ENCODE results near the gene RAB1B. TPM values are rescaled to one million over a fixed set of nuclear protein-coding genes. Genes with fewer than 3 reads are reported as not detected.
A peak's percentile ranks its signal among the peaks of the same experiment; 100 is the strongest.
"Not testable (repeated sequence)": the region's sequence is repeated elsewhere in the genome, so short reads cannot be mapped to it uniquely, and the experiment has no call there.

Gene RAB1B
- total RNA-seq, 4 donors from 2014 or later: 97.2 to 163 (median 132) TPM

GRCh38 chr11:66247801-66248200 is 20.6 kb upstream of the RAB1B start:
- Histone ChIP-seq H3K27ac (replicated peaks in 1 of 4) (no peak overlapping the region), H3K36me3 (peaks cover 0 to 56% (median 34%) of the 10 kb centered on the region in 4 donors), H3K4me1 (no peaks in the 10 kb centered on the region), H3K27me3 (no peaks in the 10 kb centered on the region), H3K9me3 (no peaks in the 10 kb centered on the region), H3K4me3 (no peak overlapping the region)
- 62% methylated on average over 3 of the region's 3 CpGs for WGBS
- DNase-seq (ENCODE audit: extremely low spot score): no peak
- intact Hi-C loops (cut with DNase I): no loop called here
- no peak for TF ChIP-seq CTCF (IDR thresholded peaks at IDR 0.05)
- TF ChIP-seq POLR2AphosphoS5 (IDR thresholded peaks at IDR 0.05): no peak

- Histone ChIP-seq H3K4me1 (no peaks in the 10 kb centered on the region), H3K9me3 (no peaks in the 10 kb centered on the region), H3K27me3 (no peaks in the 10 kb centered on the region), H3K4me3 (no peak overlapping the region), H3K36me3 (peaks cover 0 to 45% (median 23%) of the 10 kb centered on the region in 4 donors), H3K27ac (replicated peaks in 1 of 4) (no peak overlapping the region)
- intact Hi-C loops (cut with DNase I): no loop called here
- no peak for DNase-seq (ENCODE audit: extremely low spot score)
- TF ChIP-seq POLR2A (IDR thresholded peaks at IDR 0.05; ENCODE audit: low read depth): no peak
- TF ChIP-seq POLR2AphosphoS5 (IDR thresholded peaks at IDR 0.05): no peak
- TF ChIP-seq CTCF (IDR thresholded peaks at IDR 0.05): no peak
- no peak for TF ChIP-seq EP300 (IDR thresholded peaks at IDR 0.05)
- 86% methylated on average over 5 of the region's 6 CpGs for WGBS
These were observed 19.5 kb upstream of the RAB1B start for GRCh38 chr11:66248903-66249302.

GRCh38 chr11:66251809-66252208 is 16.6 kb upstream of the RAB1B start:
- 67% methylated on average over 7 of the region's 7 CpGs for WGBS
- no peak overlapping the region for H3K4me3 ChIP-seq
- TF ChIP-seq POLR2A (IDR thresholded peaks at IDR 0.05; ENCODE audit: low read depth) (no peak), CTCF (IDR thresholded peaks at IDR 0.05) (no peak), POLR2AphosphoS5 (IDR thresholded peaks at IDR 0.05) (no peak), EP300 (IDR thresholded peaks at IDR 0.05) (no peak)
- H3K9me3 ChIP-seq: no peaks in the 10 kb centered on the region
- no peaks in the 10 kb centered on the region for H3K27me3 ChIP-seq
- intact Hi-C loops (cut with DNase I): no loop called here
- no peak overlapping the region for H3K27ac ChIP-seq (replicated peaks in 1 of 4)
- no peak for DNase-seq (ENCODE audit: extremely low spot score)
- peaks cover 2 to 6% (median 5%) of the 10 kb centered on the region in 4 donors for H3K4me1 ChIP-seq
- peaks cover 0 to 23% (median 5%) of the 10 kb centered on the region in 4 donors for H3K36me3 ChIP-seq

- 83% methylated on average over 6 of the region's 6 CpGs for WGBS
- Histone ChIP-seq H3K36me3 (peaks cover 0 to 18% (median 5%) of the 10 kb centered on the region in 4 donors), H3K4me1 (peaks cover 7 to 11% (median 9%) of the 10 kb centered on the region in 4 donors)
- H3K4me3 ChIP-seq; H3K9me3 ChIP-seq; DNase-seq (ENCODE audit: extremely low spot score); H3K27ac ChIP-seq (replicated peaks in 1 of 4); intact Hi-C loops (cut with DNase I); H3K27me3 ChIP-seq: not testable (repeated sequence)
These were observed 15.4 kb upstream of the RAB1B start for GRCh38 chr11:66253081-66253480.

- H3K27ac ChIP-seq (replicated peaks in 1 of 4): peak overlapping the region; percentile 83 to 89 (median 86)
- no peaks in the 10 kb centered on the region for H3K9me3 ChIP-seq
- H3K4me1 ChIP-seq: peaks cover 14 to 23% (median 21%) of the 10 kb centered on the region in 4 donors
- no peak for DNase-seq (ENCODE audit: extremely low spot score)
- peaks cover 10 to 45% (median 40%) of the 10 kb centered on the region in 4 donors for H3K36me3 ChIP-seq
- TF ChIP-seq POLR2AphosphoS5 (IDR thresholded peaks at IDR 0.05) (no peak), CTCF (IDR thresholded peaks at IDR 0.05) (peak in 1 of 3 experiments; percentile 2)
- 11% methylated on average over 2 of the region's 28 CpGs for WGBS
- peak overlapping the region; percentile 82 to 100 (median 90) for H3K4me3 ChIP-seq
- no peaks in the 10 kb centered on the region for H3K27me3 ChIP-seq
- intact Hi-C loops (cut with DNase I): loop anchor here (1.0 kb wide), 1 partner anchor 38 kb away; no protein-coding TSS in a partner anchor
These were observed 10.0 kb upstream of the RAB1B start for GRCh38 chr11:66258473-66258893.
